Tibial nerve (tissue), 4 donors: ENCODE results near the gene GBF1.

Source experiments
- EP300 ChIP-seq, 2 donors: sonication (generic); formaldehyde crosslinking; IDR thresholded peaks; one replicate each; pipeline ENCODE4 v1.6.1; 2017; ENCODE audit warnings: antibody characterized with exemption in 2 of 2, mild to moderate bottlenecking in 1 of 2
- POLR2A ChIP-seq, 2 donors: fragments of 450-650 bp; IDR thresholded peaks; one replicate each; pipeline ENCODE4 v1.6.1; 2017; ENCODE audit warnings: antibody characterized with exemption in 2 of 2, mild to moderate bottlenecking in 2 of 2, moderate library complexity in 2 of 2
- TF ChIP-seq, protein P1 (sequence below), 5 experiments: fragments of 200-600 bp in 3 of 5; fragments of 450-650 bp in 2 of 5; sonication (generic) in 3 of 5; IDR thresholded peaks; one replicate each; pipeline ENCODE4 v1.5.1; 2016 to 2019; ENCODE audit warnings: antibody characterized with exemption in 5 of 5, mild to moderate bottlenecking in 3 of 5, moderate library complexity in 2 of 5

DNA sequence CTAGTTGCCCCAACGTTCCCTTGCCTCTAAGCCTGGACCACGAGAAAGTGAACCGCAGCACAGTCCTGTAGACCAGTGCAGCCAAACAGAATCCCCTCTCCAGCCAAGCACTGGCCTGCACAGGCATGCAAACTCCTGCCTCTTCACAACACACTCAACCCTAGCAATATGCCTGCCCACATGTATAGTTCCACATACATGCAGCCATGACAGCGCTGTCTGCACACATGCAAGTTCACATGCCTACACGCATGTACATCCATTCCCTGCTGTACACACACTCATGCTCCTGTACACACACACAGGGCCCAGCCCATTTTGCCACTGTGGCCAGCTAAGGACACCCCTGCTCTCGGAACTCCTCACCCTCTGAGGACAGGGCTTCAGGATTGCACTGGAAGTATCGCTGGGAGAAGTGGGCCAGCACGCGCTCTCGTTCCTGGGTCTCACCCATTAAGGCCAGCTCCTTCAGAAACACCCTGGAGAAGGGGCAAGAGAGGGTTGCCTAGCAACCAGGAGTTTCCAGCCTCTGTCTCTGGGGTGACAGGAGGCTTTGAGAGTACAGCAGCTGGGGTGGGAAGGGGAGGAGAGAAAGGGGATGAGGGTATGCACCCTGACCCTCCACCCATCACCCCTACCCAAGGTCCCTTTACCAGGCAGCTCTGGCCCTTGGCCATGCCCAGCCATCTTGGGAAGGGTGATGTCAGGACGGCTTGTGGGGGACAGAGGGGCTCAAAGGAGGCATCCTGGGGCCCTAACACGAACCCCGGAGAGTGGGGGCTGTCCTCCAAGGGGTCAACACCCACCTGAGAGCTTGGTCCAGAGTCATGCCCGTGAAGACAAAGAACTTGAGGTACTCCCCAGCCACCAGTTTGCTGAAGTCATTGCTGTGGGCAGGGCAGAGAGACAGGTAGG, 166.3 kb downstream of the GBF1 start:
- TF ChIP-seq POLR2A (IDR thresholded peaks at IDR 0.05): no peak
- TF ChIP-seq, protein P1, sequence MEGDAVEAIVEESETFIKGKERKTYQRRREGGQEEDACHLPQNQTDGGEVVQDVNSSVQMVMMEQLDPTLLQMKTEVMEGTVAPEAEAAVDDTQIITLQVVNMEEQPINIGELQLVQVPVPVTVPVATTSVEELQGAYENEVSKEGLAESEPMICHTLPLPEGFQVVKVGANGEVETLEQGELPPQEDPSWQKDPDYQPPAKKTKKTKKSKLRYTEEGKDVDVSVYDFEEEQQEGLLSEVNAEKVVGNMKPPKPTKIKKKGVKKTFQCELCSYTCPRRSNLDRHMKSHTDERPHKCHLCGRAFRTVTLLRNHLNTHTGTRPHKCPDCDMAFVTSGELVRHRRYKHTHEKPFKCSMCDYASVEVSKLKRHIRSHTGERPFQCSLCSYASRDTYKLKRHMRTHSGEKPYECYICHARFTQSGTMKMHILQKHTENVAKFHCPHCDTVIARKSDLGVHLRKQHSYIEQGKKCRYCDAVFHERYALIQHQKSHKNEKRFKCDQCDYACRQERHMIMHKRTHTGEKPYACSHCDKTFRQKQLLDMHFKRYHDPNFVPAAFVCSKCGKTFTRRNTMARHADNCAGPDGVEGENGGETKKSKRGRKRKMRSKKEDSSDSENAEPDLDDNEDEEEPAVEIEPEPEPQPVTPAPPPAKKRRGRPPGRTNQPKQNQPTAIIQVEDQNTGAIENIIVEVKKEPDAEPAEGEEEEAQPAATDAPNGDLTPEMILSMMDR (IDR thresholded peaks at IDR 0.05): no peak
- TF ChIP-seq EP300 (IDR thresholded peaks at IDR 0.05): no peak
